Mucosa of rectum (tissue), 2 donors: ENCODE measurements around the gene MARK3.

Experiments used
- H3K27ac ChIP-seq, 2 donors: one replicate each; pipeline ENCODE4 v1.7.0; 2013; ENCODE audit warnings: inconsistent platforms in 2 of 2, low read depth in 2 of 2, low read length in 2 of 2
- H3K27me3 ChIP-seq, 2 donors: one replicate each; pipeline ENCODE4 v1.7.0; 2013; ENCODE audit warnings: low read length in 2 of 2; ENCODE audit not compliant: control insufficient read depth in 2 of 2, insufficient read depth in 2 of 2
- H3K36me3 ChIP-seq, 2 donors: one replicate each; pipeline ENCODE4 v1.7.0; 2013; ENCODE audit warnings: low read length in 2 of 2; ENCODE audit not compliant: control insufficient read depth in 2 of 2, insufficient read depth in 2 of 2
- H3K4me1 ChIP-seq, 2 donors: one replicate each; pipeline ENCODE4 v1.7.0; 2013; ENCODE audit warnings: low read length in 2 of 2, mild to moderate bottlenecking in 1 of 2; ENCODE audit not compliant: control insufficient read depth in 2 of 2, insufficient read depth in 2 of 2
- H3K4me3 ChIP-seq, 2 donors: one replicate each; pipeline ENCODE4 v1.7.0; 2013; ENCODE audit warnings: low read length in 2 of 2
- H3K9ac ChIP-seq, 2 donors: one replicate each; pipeline ENCODE4 v1.7.0; 2013; ENCODE audit warnings: low read length in 2 of 2, low read depth in 1 of 2, mild to moderate bottlenecking in 1 of 2
- H3K9me3 ChIP-seq, 2 donors: one replicate each; pipeline ENCODE4 v1.7.0; 2013; ENCODE audit warnings: low read length in 2 of 2; ENCODE audit not compliant: control insufficient read depth in 2 of 2
- donor health status: healthy.
- donor health status: Normal muscosa, but diverticular disease.

Gene MARK3

GRCh38 chr14:103499709-103500108, 114.5 kb downstream of the MARK3 start:
- Histone ChIP-seq H3K36me3 (peaks cover 53 to 57% of the 10 kb centered on the region in 2 donors), H3K4me1 (peaks cover 0 to 6% of the 10 kb centered on the region in 2 donors), H3K27ac (no peak overlapping the region), H3K4me3 (no peak overlapping the region), H3K9me3 (no peaks in the 10 kb centered on the region), H3K9ac (no peak overlapping the region), H3K27me3 (no peaks in the 10 kb centered on the region)

GRCh38 chr14:103500148-103500990, 115.2 kb downstream of the MARK3 start:
- peaks cover 0 to 6% of the 10 kb centered on the region in 2 donors for H3K4me1 ChIP-seq
- peaks cover 53 to 57% of the 10 kb centered on the region in 2 donors for H3K36me3 ChIP-seq
- no peak overlapping the region for H3K27ac ChIP-seq
- peak overlapping the region in 1 of 2 donors; percentile 7 for H3K9ac ChIP-seq
- no peaks in the 10 kb centered on the region for H3K9me3 ChIP-seq
- H3K4me3 ChIP-seq, result no peak overlapping the region
- no peaks in the 10 kb centered on the region for H3K27me3 ChIP-seq

GRCh38 chr14:103501041-103501870, 116.0 kb downstream of the MARK3 start:
- Histone ChIP-seq H3K36me3 (peaks cover 48 to 54% of the 10 kb centered on the region in 2 donors), H3K27me3 (no peaks in the 10 kb centered on the region), H3K4me3 (no peak overlapping the region), H3K9me3 (no peaks in the 10 kb centered on the region), H3K27ac (no peak overlapping the region), H3K4me1 (peaks cover 0 to 6% of the 10 kb centered on the region in 2 donors), H3K9ac (no peak overlapping the region)

- H3K4me1 ChIP-seq, result peaks cover 0 to 6% of the 10 kb centered on the region in 2 donors
- H3K36me3 ChIP-seq, result peaks cover 48 to 52% of the 10 kb centered on the region in 2 donors
- H3K27me3 ChIP-seq, result no peaks in the 10 kb centered on the region
- H3K9me3 ChIP-seq, result no peaks in the 10 kb centered on the region
- H3K4me3 ChIP-seq, result no peak overlapping the region
- H3K9ac ChIP-seq, result no peak overlapping the region
- no peak overlapping the region for H3K27ac ChIP-seq
Observed at GRCh38 chr14:103501921-103502669, 116.9 kb downstream of the MARK3 start.

- H3K9me3 ChIP-seq, result no peaks in the 10 kb centered on the region
- H3K27me3 ChIP-seq, result no peaks in the 10 kb centered on the region
- H3K36me3 ChIP-seq, result peaks cover 48 to 54% of the 10 kb centered on the region in 2 donors
- no peak overlapping the region for H3K9ac ChIP-seq
- H3K27ac ChIP-seq, result no peak overlapping the region
- H3K4me1 ChIP-seq, result peaks cover 0 to 6% of the 10 kb centered on the region in 2 donors
- no peak overlapping the region for H3K4me3 ChIP-seq
Observed at GRCh38 chr14:103502877-103503276, 117.7 kb downstream of the MARK3 start.

GRCh38 chr14:103503296-103503695, 118.1 kb downstream of the MARK3 start:
- peaks cover 0 to 6% of the 10 kb centered on the region in 2 donors for H3K4me1 ChIP-seq
- no peak overlapping the region for H3K27ac ChIP-seq
- no peak overlapping the region for H3K9ac ChIP-seq
- no peak overlapping the region for H3K4me3 ChIP-seq
- no peaks in the 10 kb centered on the region for H3K27me3 ChIP-seq
- no peaks in the 10 kb centered on the region for H3K9me3 ChIP-seq
- peaks cover 48 to 54% of the 10 kb centered on the region in 2 donors for H3K36me3 ChIP-seq

GRCh38 chr14:103504991-103505565, 119.9 kb downstream of the MARK3 start:
- no peaks in the 10 kb centered on the region for H3K27me3 ChIP-seq
- H3K36me3 ChIP-seq, result peaks cover 56 to 63% of the 10 kb centered on the region in 2 donors
- H3K9me3 ChIP-seq, result no peaks in the 10 kb centered on the region
- H3K4me1 ChIP-seq, result peaks cover 0 to 3% of the 10 kb centered on the region in 2 donors
- no peak overlapping the region for H3K9ac ChIP-seq
- no peak overlapping the region for H3K4me3 ChIP-seq
- no peak overlapping the region for H3K27ac ChIP-seq

GRCh38 chr14:103507751-103508150, 122.5 kb downstream of the MARK3 start:
- Histone ChIP-seq H3K27ac (no peak overlapping the region), H3K4me3 (no peak overlapping the region), H3K4me1 (peaks cover 5% of the 10 kb centered on the region in 2 donors), H3K36me3 (peaks cover 40 to 45% of the 10 kb centered on the region in 2 donors), H3K9ac (no peak overlapping the region), H3K27me3 (no peaks in the 10 kb centered on the region), H3K9me3 (no peaks in the 10 kb centered on the region)

GRCh38 chr14:103508521-103509329, 123.5 kb downstream of the MARK3 start:
- no peak overlapping the region for H3K4me3 ChIP-seq
- no peaks in the 10 kb centered on the region for H3K9me3 ChIP-seq
- peaks cover 31 to 37% of the 10 kb centered on the region in 2 donors for H3K36me3 ChIP-seq
- no peak overlapping the region for H3K9ac ChIP-seq
- H3K4me1 ChIP-seq, result peaks cover 6 to 15% of the 10 kb centered on the region in 2 donors
- no peak overlapping the region for H3K27ac ChIP-seq
- no peaks in the 10 kb centered on the region for H3K27me3 ChIP-seq
